H1 (cell line): ENCODE data around the gene AP3D1. TPM values are rescaled to one million over a fixed set of nuclear protein-coding genes. Genes with fewer than 3 reads are reported as not detected.

Experiments
- CTCF ChIA-PET: fragments of 300-600 bp; sonication (Branson Sonifier 250); formaldehyde crosslinking; loops from one replicate; lab custom pipeline; 2021; ENCODE audit not compliant: partially characterized antibody; lab: Charles Lee
- POLR2A ChIA-PET: fragments of 300-600 bp; sonication (Branson Sonifier 250); formaldehyde crosslinking; loops from one replicate; lab custom pipeline; 2021; ENCODE audit warnings: inconsistent platforms; ENCODE audit not compliant: partially characterized antibody; lab: Charles Lee
- DNase-seq, 2 experiments: peaks; one replicate each; pipeline versions ENCODE4 v3.0.0 to v3.0.0-alpha.2; 2010 to 2022; ENCODE audit warnings: low spot score in 2 of 2, low read depth in 1 of 2, mixed read lengths in 1 of 2
- FAIRE-seq: peaks from 2 replicates; lab custom pipeline; 2011; peaks lifted over from hg19 to GRCh38; lab: Jason Lieb, UNC
- H2AFZ ChIP-seq: 2 replicates; pipeline ENCODE4 v1.8.1; 2012; ENCODE audit warnings: low read length, inconsistent platforms
- H2AK5ac ChIP-seq: 2 replicates; pipeline ENCODE4 v1.6.1; 2013; ENCODE audit warnings: low read depth, low read length
- H2BK120ac ChIP-seq: replicated peaks from 2 replicates; pipeline ENCODE3; 2013; ENCODE audit warnings: low read depth, low read length, inconsistent platforms
- H2BK12ac ChIP-seq: 2 replicates; pipeline ENCODE4 v1.6.1; 2013; ENCODE audit warnings: low read depth, low read length
- H2BK15ac ChIP-seq: 2 replicates; pipeline ENCODE4 v1.6.1; 2013; ENCODE audit warnings: low read length
- H2BK20ac ChIP-seq: 2 replicates; pipeline ENCODE4 v1.6.1; 2013; ENCODE audit warnings: low read length
- H2BK5ac ChIP-seq: 2 replicates; pipeline ENCODE4 v1.6.1; 2013; ENCODE audit warnings: low read depth, low read length
- H3K14ac ChIP-seq: 2 replicates; pipeline ENCODE4 v1.6.1; 2013; ENCODE audit warnings: inconsistent platforms; ENCODE audit not compliant: insufficient read length
- H3K18ac ChIP-seq: 2 replicates; pipeline ENCODE4 v1.6.1; 2013; ENCODE audit warnings: low read length; ENCODE audit errors: extremely low read depth
- H3K23ac ChIP-seq: 2 replicates; pipeline ENCODE4 v1.6.1; 2013; ENCODE audit warnings: inconsistent platforms; ENCODE audit not compliant: insufficient read length
- H3K23me2 ChIP-seq: 2 replicates; pipeline ENCODE4 v1.6.1; 2013; ENCODE audit warnings: low read depth, low read length
- H3K27ac ChIP-seq: 2 replicates; pipeline ENCODE4 v1.6.1; 2011; ENCODE audit warnings: low read depth, low read length, inconsistent platforms
- H3K27me3 ChIP-seq, 4 experiments: replicated peaks in 1 of 4; 1 replicate in 1 of 4; 2 replicates in 3 of 4; pipeline versions ENCODE4 v1.6.1 to v1.8.1; 2011 to 2013; ENCODE audit warnings: low read length in 3 of 4, mild to moderate bottlenecking in 3 of 4, inconsistent platforms in 2 of 4, mixed read lengths in 2 of 4, moderate library complexity in 1 of 4; ENCODE audit not compliant: control insufficient read depth in 3 of 4, insufficient read depth in 3 of 4; ENCODE audit errors: extremely low read depth in 1 of 4
- H3K36me3 ChIP-seq, 4 experiments: 2 replicates each; pipeline versions ENCODE4 v1.6.1 to v1.8.1; 2011 to 2013; ENCODE audit warnings: mild to moderate bottlenecking in 4 of 4, low read length in 3 of 4, moderate library complexity in 2 of 4, control low read depth in 1 of 4, inconsistent platforms in 1 of 4; ENCODE audit not compliant: insufficient read depth in 4 of 4, control insufficient read depth in 2 of 4
- H3K4ac ChIP-seq: replicated peaks from 2 replicates; pipeline ENCODE3; 2013; ENCODE audit warnings: low read length, low read depth, mixed read lengths, inconsistent platforms; ENCODE audit not compliant: insufficient read length
- H3K4me1 ChIP-seq, 4 experiments: replicated peaks in 1 of 4; 1 replicate in 1 of 4; 2 replicates in 3 of 4; pipeline versions ENCODE4 v1.6.1 to v1.8.1; 2011 to 2013; ENCODE audit warnings: low read length in 3 of 4, inconsistent platforms in 2 of 4, mixed read lengths in 1 of 4; ENCODE audit not compliant: insufficient read depth in 4 of 4, control insufficient read depth in 3 of 4
- H3K4me2 ChIP-seq, 2 experiments: 2 replicates each; pipeline versions ENCODE4 v1.6.1 to v1.8.1; 2011 to 2013; ENCODE audit warnings: low read depth in 2 of 2, low read length in 2 of 2, control low read depth in 1 of 2, inconsistent platforms in 1 of 2, mild to moderate bottlenecking in 1 of 2; ENCODE audit not compliant: insufficient read depth in 1 of 2
- H3K4me3 ChIP-seq, 4 experiments: fragments of 200-600, 300-600 bp in 1 of 4; sonication (generic), shearing (Covaris generic), sonication (Bioruptor Twin) in 1 of 4; 2 replicates each; pipeline versions ENCODE4 v1.5.1 to v1.8.1; 2011 to 2016; ENCODE audit warnings: low read length in 4 of 4, low read depth in 3 of 4, control low read depth in 2 of 4, inconsistent platforms in 2 of 4, mild to moderate bottlenecking in 2 of 4, mixed read lengths in 1 of 4, moderate library complexity in 1 of 4; ENCODE audit not compliant: insufficient read depth in 2 of 4; ENCODE audit errors: extremely low read depth in 1 of 4
- H3K56ac ChIP-seq: replicated peaks from 2 replicates; pipeline ENCODE3; 2013; ENCODE audit warnings: low read depth, mild to moderate bottlenecking, mixed read lengths, low read length, inconsistent platforms; ENCODE audit not compliant: insufficient read length
- H3K79me1 ChIP-seq: 2 replicates; pipeline ENCODE4 v1.6.1; 2013; ENCODE audit warnings: low read depth, low read length, control low read depth
- H3K79me2 ChIP-seq, 2 experiments: 2 replicates each; pipeline versions ENCODE4 v1.6.1 to v1.8.1; 2012 to 2013; ENCODE audit warnings: low read length in 2 of 2, mild to moderate bottlenecking in 2 of 2, inconsistent platforms in 1 of 2; ENCODE audit not compliant: insufficient read depth in 2 of 2, control insufficient read depth in 1 of 2
- H3K9ac ChIP-seq, 4 experiments: replicated peaks in 1 of 4; 1 replicate in 1 of 4; 2 replicates in 3 of 4; pipeline versions ENCODE4 v1.6.1 to v1.8.1; 2011 to 2013; ENCODE audit warnings: low read depth in 3 of 4, low read length in 3 of 4, control low read depth in 2 of 4, mild to moderate bottlenecking in 2 of 4, moderate library complexity in 2 of 4, inconsistent platforms in 1 of 4; ENCODE audit errors: extremely low read depth in 1 of 4
- H3K9me3 ChIP-seq, 2 experiments: 2 replicates each; pipeline versions ENCODE4 v1.6.1 to v1.8.1; 2012 to 2013; ENCODE audit warnings: mild to moderate bottlenecking in 2 of 2, moderate library complexity in 2 of 2, control low read depth in 1 of 2, inconsistent platforms in 1 of 2, low read depth in 1 of 2, low read length in 1 of 2, mixed read lengths in 1 of 2; ENCODE audit not compliant: insufficient read depth in 2 of 2
- H4K20me1 ChIP-seq, 2 experiments: replicated peaks in 1 of 2; 2 replicates each; pipeline versions ENCODE3 to v1.8.1; 2011 to 2013; ENCODE audit warnings: inconsistent platforms in 2 of 2, low read length in 2 of 2, mild to moderate bottlenecking in 1 of 2; ENCODE audit not compliant: insufficient read depth in 2 of 2, control insufficient read depth in 1 of 2
- H4K5ac ChIP-seq: 2 replicates; pipeline ENCODE4 v1.6.1; 2013; ENCODE audit warnings: low read length, low read depth, mixed read lengths, inconsistent platforms; ENCODE audit not compliant: insufficient read length
- H4K8ac ChIP-seq: 2 replicates; pipeline ENCODE4 v1.8.0; 2013; ENCODE audit warnings: mild to moderate bottlenecking, moderate library complexity, low read length, inconsistent platforms; ENCODE audit not compliant: insufficient read depth; ENCODE audit errors: extremely low read depth
- H4K91ac ChIP-seq: replicated peaks from 2 replicates; pipeline ENCODE3; 2013; ENCODE audit warnings: low read length, mixed read lengths, inconsistent platforms; ENCODE audit not compliant: insufficient read length
- BRCA1 ChIP-seq: IDR thresholded peaks from 2 replicates; pipeline ENCODE4 v1.6.1; 2012; ENCODE audit warnings: low read depth, low read length, improper control_type of control experiment
- NANOG ChIP-seq: IDR thresholded peaks from 2 replicates; pipeline ENCODE4 v1.6.1; 2011; ENCODE audit warnings: low read length, low read depth, mild to moderate bottlenecking, inconsistent platforms; ENCODE audit not compliant: insufficient read depth, poor library complexity, severe bottlenecking
- WGBS, 2 experiments: shearing (Covaris generic) in 1 of 2; methylation state at CpG; one replicate each; pipeline versions ENCODE4 v1.1.6 to v1.1.7; 2013 to 2015; ENCODE audit warnings: low lambda C conversion rate in 2 of 2, mixed read lengths in 2 of 2, inconsistent platforms in 1 of 2, low coverage in 1 of 2, missing lambda C conversion rate in 1 of 2; ENCODE audit not compliant: insufficient replicate concordance in 2 of 2, insufficient coverage in 1 of 2, insufficient read length in 1 of 2; ENCODE audit errors: extremely low coverage in 1 of 2, missing lambda C conversion rate in 1 of 2; 5-methylcytosine and 5-hydroxymethylcytosine counted together
- polyA plus RNA-seq, 7 experiments: library from polyadenylated mRNA; depleted of rRNA in 3 of 7; stranded (reverse) in 5 of 7; unstranded in 2 of 7; fragments of >200 nt in 5 of 7; fragments of 200-250 nt in 2 of 7; gene quantifications; 1 replicate in 5 of 7; 2 replicates in 1 of 7; 4 replicates in 1 of 7; pipeline versions ENCODE4 v1.2.1 to v1.2.3, GENCODE V29; 2011 to 2013; ENCODE audit warnings: missing spikeins in 2 of 7, mixed read lengths in 2 of 7
- total RNA-seq: library from RNA; stranded (reverse); fragmentation: NEBNext Ultra II Directional; extraction: Animal tissue kit (Norgen Biotek cat#: 25700); gene quantifications from 2 replicates; pipeline ENCODE4 v1.2.1, GENCODE V29; 2021

Gene AP3D1
- total and polyA plus RNA-seq, 2 of the 8 experiments (the other 6 are each of a cell fraction or from before 2014, with no cell fraction given): 161 to 174 TPM

- Histone ChIP-seq H3K27ac (no peak overlapping the region), H3K27me3 (no peaks in the 10 kb centered on the region), H3K9me3 (no peaks in the 10 kb centered on the region), H3K56ac (no peak overlapping the region), H4K5ac (no peak overlapping the region), H4K8ac (no peak overlapping the region), H3K23me2 (peaks cover 5% of the 10 kb centered on the region; the same call in 1 of the 2 replicates), H3K79me1 (no peaks in the 10 kb centered on the region), H3K9ac (no peak overlapping the region), H3K4me1 (peaks cover 4 to 22% (median 17%) of the 10 kb centered on the region in 4 experiments), H2BK5ac (no peak overlapping the region), H3K23ac (no peak overlapping the region), H3K4me3 (no peak overlapping the region), H3K4ac (no peak overlapping the region), H2AFZ (no peak overlapping the region), H2BK20ac (no peak overlapping the region)
- WGBS, 2 experiments: 89% methylated on average over 8 of the region's 8 CpGs; no CpG with 5 or more reads in 1 of the 2 experiments
- DNase-seq: no peak
- no peak for TF ChIP-seq NANOG
- no peak for TF ChIP-seq BRCA1
- TF ChIP-seq, all 59 proteins: peak for 0
- no peak overlapping the region for H3K14ac ChIP-seq
- no peak overlapping the region for H2BK120ac ChIP-seq
- no peaks in the 10 kb centered on the region for H3K79me2 ChIP-seq
- no peak overlapping the region for H3K18ac ChIP-seq
- no peaks in the 10 kb centered on the region for H4K20me1 ChIP-seq
- 0 out of 2 replicates have a peak overlapping the region, but pooled peaks have one; percentile 53 for H2AK5ac ChIP-seq
- ChIA-PET POLR2A (interaction anchor here (1.2 to 6.9 kb wide), 6 partner anchors 12 to 136 kb away, joined by 3 to 74 read pairs (median 3); partner anchors contain the start of gene MKNK2), CTCF (interaction anchor here (0.7 to 2.0 kb wide), 9 partner anchors 13 to 134 kb away, joined by 3 to 7 read pairs (median 4); partner anchors contain the start of gene MKNK2)
- H2BK15ac ChIP-seq: no peak overlapping the region
- H2BK12ac ChIP-seq: no peak overlapping the region
- FAIRE-seq: no peak
- no peak overlapping the region for H4K91ac ChIP-seq
- no peak overlapping the region for H3K4me2 ChIP-seq
- no peaks in the 10 kb centered on the region for H3K36me3 ChIP-seq
Measured at GRCh38 chr19:2063824-2064223, 87.5 kb downstream of the AP3D1 start.
